ENCODE measurements around the gene CARMIL1.

CARMIL1 gene

DNA sequence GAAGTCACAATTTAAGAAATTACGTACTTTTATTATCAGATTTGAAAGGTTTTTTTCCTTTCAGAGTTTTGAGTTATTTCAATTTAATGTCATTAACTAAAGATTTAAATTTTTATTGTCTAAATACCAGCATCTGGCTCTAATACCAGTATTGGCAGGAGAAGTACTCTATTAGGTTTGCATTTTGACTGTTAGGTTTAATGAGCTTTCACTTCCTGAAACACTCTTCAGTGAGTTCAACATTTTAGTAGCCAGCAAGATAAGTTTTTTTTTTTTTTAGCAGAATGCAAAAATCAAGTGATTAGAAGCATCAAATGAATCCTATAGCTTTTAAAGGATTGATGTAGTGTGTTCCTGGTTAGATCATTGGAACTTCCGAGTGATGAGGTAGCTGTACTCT is 338.8 kb downstream of the CARMIL1 start:
- no peak for DNase-seq (ENCODE audit: low read depth in 2 of 2)

DNA sequence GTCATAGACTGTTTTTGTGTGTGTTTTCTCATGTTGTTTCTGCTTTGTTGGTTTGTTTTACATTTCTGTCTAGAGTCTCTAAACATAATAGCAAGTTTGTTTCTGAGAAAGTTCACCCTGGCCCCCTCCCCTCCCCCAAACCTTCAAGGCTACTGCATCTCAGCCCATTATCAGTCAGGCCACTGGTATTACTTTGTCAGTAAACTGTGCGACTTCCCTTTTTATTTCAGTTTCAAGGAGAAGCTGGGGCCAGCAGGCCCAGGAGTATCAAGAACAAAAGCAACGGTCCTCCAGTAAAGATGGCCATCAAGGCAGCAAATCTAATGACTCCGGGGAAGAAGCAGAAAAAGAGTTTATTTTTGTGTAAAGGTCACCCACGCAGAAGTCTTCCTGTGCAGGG is 340.0 kb downstream of the CARMIL1 start:
- DNase-seq (ENCODE audit: low read depth in 2 of 2) = no peak

DNA sequence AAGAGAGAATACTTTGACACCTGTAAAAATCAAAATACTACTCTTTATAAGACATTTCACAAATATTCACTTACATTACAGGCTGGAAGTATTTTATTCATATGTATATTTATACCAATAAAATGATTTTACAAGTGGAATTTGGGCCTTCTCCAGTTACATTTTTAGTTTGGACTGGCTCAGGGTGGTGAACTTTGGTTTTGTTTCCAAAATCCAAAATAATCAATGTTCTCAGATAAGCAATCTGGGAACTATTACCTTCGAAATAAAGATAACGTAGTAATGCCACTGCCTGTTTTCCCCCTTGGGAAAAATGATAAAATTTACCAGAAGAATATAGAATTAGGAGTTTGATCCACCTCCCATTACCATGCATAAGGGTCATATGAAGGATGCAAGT is 341.2 kb downstream of the CARMIL1 start:
- no peak for DNase-seq (ENCODE audit: low read depth in 2 of 2)

DNA sequence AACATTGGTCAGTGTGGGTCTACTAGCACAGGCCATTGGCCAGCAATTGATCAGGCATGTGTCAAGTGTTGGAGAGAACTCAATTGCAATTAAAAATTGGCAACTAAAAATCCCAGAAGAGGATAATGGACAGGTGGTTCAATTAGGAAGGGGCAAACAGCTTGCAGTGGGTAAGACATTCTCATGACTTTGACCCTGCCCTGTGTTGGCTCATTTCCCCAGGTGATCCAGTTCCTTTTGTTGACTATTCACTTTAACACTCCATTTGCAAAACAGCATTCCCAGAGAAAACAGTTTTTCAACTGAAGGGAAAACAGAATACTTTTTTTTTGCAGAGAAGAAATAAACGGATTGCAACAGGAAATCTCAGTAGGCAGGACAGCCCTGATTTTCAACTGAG is 343.9 kb downstream of the CARMIL1 start:
- DNase-seq (ENCODE audit: low read depth in 2 of 2) = no peak

DNA sequence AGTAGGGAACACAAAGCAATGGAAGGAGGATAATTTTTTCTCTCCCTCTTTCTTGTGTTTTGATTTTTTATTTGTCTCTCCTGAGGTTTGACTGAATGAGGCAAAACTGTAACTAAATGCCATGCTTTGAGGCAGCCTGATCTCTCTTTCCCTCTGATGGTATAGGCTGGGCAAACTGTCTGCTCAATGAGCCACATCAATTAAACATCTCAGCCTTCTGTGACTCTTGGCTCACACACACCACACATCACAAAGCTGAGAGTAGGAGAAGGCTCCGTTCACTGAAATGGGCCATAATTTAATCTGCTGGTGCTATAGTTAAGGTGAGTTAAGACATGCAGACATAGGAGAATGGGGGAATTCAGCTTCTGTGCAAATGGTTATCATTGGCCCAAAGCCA is 344.7 kb downstream of the CARMIL1 start:
- no peak for DNase-seq (ENCODE audit: low read depth in 2 of 2)

DNA sequence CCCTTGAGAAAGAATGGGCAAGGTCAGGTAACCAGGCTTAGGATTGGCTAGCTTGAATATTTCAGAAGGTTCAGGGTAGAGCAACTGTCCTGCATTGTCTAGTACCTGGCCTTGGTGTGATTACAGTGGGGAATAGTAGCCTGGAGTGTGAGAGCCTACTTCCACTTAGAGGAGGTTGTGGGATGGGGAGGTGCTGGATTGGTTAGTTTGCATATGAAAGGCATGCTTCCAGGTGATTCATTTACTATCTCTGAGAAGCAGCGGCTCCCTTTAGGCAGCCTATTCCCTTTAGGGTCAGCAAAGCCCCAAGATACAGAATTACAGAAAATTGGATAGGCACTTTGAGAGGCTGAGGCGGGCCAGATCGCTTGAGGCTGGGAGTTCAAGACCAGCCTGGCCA is 347.8 kb downstream of the CARMIL1 start:
- DNase-seq (ENCODE audit: low read depth in 2 of 2) = no peak

DNA sequence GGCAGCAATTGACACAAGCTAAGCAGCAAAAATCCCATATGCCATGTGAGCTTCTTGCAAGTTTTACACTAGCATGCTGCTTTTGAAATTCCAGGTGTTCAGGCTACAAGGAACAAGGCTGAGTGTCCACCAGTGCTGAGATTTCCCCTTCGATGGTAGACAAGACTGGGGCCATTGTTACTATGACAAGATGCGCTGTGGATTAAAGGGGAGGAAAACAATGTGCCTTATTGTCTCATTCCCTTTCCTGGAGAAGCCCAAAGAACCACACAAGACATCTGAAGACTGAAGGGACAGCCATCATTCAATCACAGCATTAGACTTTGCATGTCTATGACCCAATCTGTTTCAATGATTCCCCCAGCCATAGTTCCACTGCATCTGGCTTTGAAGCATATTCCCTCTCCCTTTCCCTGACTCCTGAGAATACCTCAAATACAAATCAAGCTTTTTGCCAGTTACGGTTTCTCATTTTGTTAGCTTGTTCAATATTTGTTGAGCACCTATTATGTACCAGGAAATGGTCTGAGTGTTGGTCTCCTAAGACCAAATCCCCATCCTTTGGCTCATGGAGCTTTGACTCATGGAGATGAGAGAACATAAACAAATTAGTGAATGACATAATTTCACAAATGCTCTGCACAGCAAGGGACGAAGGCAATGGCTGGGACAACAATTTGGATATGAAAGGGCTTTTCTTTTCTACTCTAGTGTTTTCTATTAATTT is 349.5 kb downstream of the CARMIL1 start:
- no peak for DNase-seq (ENCODE audit: low read depth in 2 of 2)

DNA sequence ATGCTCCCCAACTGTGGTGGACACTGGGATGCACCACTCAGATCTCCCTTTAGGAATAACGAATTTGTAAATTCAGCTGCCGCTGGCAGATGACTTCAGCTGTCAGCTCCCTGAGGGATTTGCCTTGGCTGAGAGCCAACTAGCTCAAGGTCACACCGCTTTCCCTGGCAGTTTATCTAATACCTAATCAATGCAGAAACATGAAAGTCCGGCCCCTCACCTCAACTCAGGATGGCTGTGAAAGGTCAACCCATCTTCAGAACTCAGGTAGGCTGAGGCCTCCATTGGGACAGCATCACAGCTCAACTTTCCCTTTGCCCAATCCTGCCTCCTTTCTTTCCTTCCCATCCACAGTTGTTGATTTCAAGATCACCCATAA is 350.0 kb downstream of the CARMIL1 start:
- no peak for DNase-seq (ENCODE audit: low read depth in 2 of 2)

DNA sequence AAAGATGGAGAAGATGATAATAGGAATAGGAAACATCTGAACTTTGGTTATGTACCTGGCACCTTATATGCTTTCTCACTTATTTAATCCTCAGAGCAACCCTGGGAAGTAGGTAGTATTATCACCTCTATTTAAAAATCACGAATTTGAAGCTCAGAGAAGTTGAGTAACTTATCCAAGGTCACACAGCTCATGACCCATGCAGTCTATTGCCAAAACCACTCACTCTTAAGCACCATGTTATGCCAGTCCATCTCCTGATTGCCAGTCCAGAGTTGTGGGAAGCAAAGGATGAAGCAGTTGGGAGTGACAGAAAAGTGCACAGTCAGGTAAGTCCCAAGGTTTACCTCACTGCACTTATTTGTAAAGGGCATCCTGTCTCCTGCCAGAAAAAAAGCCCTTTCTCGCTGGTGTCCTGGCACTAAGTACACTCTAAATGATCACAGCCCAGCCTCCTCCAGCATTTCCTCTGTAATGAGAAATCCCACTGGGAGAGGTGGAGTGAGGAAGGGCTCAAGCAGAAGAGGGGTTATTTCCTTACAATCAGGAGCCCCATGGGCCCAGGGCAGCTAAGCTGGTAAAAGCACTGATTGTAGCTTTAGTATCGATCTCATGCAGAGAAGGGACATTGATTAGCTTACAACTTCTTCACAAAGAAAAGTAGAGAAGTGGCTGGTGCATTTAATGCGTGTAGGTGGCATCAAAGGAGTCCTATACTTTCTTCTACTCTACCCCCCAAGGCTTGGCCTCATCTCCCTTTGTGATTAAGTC is 351.5 kb downstream of the CARMIL1 start:
- no peak for DNase-seq (ENCODE audit: low read depth in 2 of 2)

DNA sequence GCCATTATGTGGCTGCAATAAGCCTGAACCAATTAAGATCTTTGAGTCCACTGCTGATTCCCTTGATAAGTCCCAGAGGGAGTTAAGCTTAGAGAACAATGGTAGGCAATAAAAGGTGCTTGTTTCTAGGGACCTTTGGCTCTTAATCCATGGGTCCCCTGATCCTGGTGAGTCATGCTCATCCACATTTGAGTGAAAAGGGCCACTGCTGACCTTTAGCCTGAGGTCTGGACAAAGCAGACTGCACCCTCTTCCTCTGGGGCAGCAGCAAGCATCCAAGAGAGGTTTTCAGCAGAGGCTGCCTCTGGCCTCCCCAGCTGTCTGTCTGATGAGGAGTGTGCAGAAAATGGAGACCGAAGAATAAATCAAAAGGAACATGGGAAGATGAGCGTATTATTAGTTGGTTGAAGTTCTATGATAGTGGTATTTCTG is 356.7 kb downstream of the CARMIL1 start:
- no peak for DNase-seq (ENCODE audit: low read depth in 2 of 2)

DNA sequence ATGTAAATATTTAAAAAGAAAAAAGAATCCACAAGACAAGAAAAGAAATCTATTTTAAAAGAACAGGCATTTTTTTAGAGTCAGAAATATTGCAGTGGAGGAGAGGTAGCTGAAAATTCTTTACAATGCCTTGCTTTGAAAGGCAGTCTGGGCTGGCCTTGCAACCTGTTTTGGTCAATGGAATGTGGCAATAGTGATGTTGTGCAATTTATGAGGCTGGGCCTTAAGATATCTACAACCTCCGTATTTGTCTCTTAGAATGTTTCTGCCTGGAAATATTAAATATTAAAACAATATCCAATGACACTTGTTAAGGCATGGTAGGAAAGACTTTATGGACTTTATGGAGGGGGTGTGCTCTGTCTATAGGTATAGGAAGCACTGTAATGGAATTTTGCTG is 358.0 kb downstream of the CARMIL1 start:
- DNase-seq (ENCODE audit: low read depth in 2 of 2) = no peak

DNA sequence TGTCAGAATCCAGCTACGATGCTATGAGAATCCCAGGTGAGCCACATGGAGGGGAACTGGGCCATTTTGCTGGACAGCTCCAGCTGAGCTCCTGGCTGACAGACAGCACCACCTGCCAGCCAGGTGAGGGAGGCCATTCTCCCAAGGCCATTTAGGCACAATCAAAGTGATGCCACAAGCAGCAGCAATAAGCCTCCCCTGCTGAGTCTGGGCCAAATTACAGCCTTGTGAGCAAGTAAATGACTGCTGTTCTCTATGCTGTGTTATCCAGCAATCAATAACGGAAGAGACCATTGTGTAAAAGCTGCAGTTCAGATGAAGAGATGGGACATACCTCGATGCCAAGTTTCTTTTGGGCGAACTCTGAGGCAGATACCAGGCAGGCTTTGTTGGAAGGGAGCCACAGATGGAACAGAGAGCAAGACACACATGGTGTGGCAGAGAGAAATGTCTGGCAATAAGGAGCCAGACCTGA is 358.8 kb downstream of the CARMIL1 start:
- no peak for DNase-seq (ENCODE audit: low read depth in 2 of 2)

DNA sequence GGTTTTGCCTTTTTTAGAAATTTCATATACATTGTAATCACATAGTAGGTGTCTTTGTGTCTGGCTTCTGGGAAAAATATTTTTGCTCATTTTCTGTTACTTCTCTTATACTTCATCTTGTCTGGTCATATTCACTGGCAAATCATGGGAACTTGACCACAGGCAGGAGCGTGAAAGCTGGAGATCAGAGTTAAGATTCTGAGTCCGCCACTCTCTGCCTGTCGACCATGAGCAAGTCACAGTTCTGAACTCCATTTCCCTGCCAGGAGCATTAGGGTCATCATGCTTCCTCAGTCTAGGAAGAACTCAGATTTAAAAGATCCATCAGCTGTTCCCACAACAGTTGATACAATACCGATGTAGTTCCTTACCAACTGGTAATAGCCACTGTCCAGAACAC is 360.5 kb downstream of the CARMIL1 start:
- no peak for DNase-seq (ENCODE audit: low read depth in 2 of 2)

DNA sequence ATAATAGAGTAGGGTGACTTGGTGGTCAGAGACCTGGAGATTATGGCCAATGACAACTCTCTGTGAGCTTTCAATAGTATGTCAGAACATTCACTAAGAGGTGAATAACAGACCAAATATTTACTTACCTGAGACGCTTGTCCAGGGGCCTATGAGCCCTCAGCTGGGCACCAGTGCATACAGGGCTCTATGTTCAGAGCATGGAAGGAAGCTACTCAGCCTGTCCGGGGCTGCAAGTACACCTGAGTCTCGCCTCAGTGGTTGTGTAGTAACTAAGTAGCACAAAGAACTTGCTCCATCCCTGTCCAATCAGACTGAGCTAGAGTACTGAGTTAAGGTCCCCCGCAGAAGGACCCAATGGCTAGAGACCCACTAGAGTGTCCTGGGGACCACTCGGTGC is 361.3 kb downstream of the CARMIL1 start:
- no peak for DNase-seq (ENCODE audit: low read depth in 2 of 2)

DNA sequence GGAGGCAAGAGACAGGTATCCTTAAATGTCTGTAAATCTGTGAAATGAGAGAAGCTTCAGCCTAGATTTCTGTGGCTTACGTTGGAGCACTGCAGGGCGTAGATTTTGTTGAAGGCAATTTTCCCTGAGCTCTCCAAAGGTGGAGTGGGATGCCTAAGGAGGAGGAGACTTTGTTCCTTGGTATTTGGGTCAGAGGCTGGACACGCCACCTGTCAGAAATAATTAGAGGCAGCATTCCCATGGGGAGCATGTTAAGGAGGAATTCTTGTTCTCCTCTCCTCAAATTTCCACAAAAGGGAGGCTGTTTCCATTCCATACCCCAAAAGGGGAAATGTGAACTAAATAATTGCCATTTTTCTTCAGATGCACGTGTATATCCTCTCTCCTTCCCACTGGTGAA is 361.7 kb downstream of the CARMIL1 start:
- no peak for DNase-seq (ENCODE audit: low read depth in 2 of 2)

DNA sequence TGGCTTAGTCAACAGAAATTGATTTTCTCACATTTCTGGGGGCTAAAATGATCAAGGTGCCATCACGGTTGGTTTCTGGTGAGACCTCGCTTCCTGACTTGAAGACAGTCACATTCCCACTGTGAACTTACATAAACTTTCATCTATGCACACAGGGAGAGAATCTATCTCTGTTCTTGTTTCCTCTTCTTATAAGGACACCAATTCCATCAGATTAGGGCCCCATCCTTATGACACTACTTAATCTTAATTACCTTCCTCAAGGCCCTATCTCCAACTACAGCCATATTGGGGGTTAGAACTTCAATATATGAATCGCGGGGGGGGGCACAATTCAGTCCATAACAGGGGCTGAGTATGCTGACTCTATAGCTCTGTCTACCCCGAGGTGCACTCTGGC is 362.2 kb downstream of the CARMIL1 start:
- no peak for DNase-seq (ENCODE audit: low read depth in 2 of 2)

DNA sequence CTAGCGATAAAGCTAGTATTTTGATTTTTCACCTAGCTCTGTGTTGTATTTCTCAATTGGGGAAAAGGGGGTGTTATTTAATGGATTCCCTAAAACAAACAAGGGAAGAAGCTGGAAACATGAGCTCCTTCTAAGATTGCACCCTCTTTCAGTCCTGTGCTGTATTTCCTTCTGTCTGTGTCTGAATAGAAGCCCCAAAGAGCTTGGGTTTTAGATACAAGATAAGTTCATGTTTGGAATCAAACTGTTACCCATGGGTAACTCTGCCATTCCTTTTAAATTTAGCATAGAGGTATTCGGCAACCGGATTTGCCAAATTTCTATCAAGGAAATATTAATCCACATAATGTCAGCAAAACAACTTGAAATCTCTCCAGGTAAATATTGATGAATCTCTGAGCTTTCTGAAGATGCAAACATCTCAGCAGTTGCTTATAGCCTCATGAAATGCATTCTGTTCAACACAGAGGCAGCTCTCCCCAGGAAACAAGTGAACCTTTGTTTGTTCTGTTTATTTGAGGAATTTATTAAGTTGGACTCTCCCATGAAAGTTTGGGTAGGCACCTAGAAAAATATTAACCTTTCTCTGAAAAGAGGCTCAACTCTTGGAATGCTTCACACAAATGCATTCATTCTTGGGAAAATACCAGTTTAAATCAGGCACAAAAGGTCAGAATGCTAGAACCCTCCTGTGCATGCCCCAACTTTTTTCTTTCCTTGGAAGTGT is 362.9 kb downstream of the CARMIL1 start:
- no peak for DNase-seq (ENCODE audit: low read depth in 2 of 2)

DNA sequence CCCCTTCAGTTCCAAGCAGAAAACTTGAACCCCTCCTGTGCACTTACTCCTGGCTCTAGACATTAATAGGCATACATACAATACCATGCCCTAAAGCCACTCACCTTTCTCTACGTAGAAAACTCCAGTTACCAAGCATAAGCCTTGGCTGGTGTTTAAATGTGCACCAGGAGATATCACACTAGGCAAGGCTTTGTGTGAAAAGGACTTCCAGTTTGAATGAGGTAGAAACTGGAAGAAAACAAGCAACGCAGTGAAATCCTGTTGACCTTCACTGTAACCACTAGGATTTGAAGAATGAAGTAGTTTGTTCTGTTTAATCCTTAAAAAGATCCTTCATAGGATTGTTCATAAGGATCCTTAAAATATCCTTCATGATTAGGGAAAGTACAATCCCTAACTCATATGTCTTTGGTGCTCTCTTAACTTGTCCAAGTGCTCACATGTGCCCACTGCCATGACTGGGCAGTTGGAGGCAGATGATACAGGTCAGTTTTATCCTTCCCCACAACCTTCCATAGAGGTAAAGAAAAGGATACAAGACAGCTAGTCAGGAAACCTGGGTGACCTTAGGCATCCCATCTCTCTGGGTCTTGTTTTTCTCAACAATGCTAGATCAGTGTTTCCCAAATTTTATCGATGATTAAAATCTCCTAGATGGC is 363.6 kb downstream of the CARMIL1 start:
- DNase-seq (ENCODE audit: low read depth in 2 of 2) = no peak

DNA sequence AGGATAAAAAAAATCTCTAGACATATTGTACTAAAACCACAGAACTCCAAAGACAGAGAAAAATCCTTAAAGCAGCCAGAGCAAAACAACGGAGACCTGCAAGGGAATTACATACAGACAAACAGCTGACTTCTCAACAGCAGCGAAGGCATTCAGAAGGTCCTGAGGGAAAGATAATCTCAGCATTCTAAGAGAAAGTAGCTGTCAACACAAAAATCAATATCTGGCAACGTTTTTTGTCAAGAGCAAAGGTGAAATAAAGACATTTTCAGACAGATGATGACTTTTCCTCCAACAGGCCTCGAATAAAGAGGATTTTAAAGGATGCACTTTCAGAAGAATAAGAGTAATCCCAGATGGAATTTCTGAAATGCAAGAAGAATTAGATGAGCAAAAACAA is 366.7 kb downstream of the CARMIL1 start:
- DNase-seq (ENCODE audit: low read depth in 2 of 2) = no peak

DNA sequence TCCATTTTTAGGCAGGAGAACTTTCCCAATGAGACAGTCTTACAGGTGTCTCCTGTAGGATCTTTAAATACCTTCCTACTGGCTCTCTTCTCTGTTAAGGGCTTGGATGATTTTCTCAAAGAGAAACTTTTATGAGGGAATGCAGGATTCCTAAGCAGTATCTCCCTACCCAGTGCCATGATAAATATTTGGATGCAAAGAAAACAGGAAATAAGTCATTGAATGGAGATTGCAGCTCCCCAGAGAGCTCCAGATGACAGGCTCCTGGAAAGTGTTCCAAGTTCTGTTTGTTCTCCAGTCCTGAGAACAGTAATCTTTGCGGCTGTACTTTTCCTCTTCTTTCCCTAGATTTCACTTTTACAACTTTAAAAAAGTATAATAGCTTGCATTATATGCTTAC is 370.4 kb downstream of the CARMIL1 start:
- no peak for DNase-seq (ENCODE audit: low read depth in 2 of 2)

DNA sequence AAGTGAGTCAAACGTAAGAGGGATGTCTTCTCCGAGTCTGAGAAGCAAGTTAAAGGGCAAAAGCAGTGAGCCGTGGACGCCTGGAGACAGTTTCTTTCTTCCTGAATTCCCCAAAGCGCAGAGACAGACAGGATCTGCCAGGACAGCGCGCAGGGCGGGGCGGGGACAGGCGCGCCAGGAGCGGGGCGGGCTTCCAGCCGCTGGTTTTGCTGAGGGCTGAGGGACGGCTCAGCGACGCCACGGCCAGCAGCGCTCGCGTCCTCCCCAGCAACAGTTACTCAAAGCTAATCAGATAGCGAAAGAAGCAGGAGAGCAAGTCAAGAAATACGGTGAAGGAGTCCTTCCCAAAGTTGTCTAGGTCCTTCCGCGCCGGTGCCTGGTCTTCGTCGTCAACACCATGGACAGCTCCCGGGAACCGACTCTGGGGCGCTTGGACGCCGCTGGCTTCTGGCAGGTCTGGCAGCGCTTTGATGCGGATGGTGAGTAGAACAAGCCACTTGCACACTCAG is 372.9 kb downstream of the CARMIL1 start, which contains the start of gene SCGN:
Gene SCGN (plus strand): TSS at position 209 of the 509 bp plus-strand sequence. CDS start 189 bp downstream, at position 398.
- no peak for DNase-seq (ENCODE audit: low read depth in 2 of 2)

DNA sequence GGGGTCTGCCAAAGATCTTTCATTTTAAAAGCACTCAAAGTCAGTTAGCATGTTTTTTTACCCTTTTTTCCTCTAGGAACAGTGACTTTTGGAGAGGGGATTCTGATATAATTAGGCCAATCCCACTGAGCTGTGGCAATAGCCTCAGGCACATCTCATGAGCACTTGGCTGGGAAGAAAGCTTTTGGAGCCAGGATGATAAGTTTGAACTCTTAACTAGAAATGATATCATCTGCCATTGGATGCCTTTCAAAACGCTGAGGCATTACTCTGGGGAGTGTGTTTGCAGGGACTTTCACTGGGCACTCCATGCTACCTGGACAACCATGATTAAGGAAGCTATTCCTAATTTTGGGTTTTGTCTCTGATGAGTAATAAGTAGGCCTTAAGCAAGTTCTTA is 376.5 kb downstream of the CARMIL1 start:
- DNase-seq (ENCODE audit: low read depth in 2 of 2) = no peak
